HEK293 (cell line): ENCODE results near the gene PIK3R5.

ENCODE experiments used
- CTCF ChIA-PET: fragments of 350-600 bp; formaldehyde crosslinking; extraction: SDS; loops from one replicate; lab custom pipeline; 2021; ENCODE audit warnings: antibody characterized with exemption; lab: Yijun Ruan, JAX
- POLR2A ChIA-PET: fragments of 300-600 bp; formaldehyde crosslinking; extraction: SDS; loops from one replicate; lab custom pipeline; 2020; ENCODE audit warnings: antibody characterized with exemption, inconsistent platforms; lab: Yijun Ruan, JAX
- H3K27ac ChIP-seq: fragments of 200-500 bp; sonication (Bioruptor generic); 2 replicates; pipeline ENCODE4 v1.5.1; 2014; ENCODE audit warnings: low read depth, low read length, control low read depth, inconsistent platforms; ENCODE audit errors: extremely low read depth
- H3K36me3 ChIP-seq, 2 experiments: fragments of 200-500 bp in 1 of 2; sonication (Bioruptor generic) in 1 of 2; 1 replicate in 1 of 2; 2 replicates in 1 of 2; pipeline ENCODE4 v1.5.1; 2014 to 2017; ENCODE audit warnings: inconsistent platforms in 2 of 2, low read length in 2 of 2; ENCODE audit not compliant: control insufficient read depth in 2 of 2, insufficient read depth in 1 of 2
- H3K4me1 ChIP-seq: fragments of 200-500 bp; sonication (Bioruptor generic); 2 replicates; pipeline ENCODE4 v1.5.1; 2014; ENCODE audit warnings: mild to moderate bottlenecking, low read length, inconsistent platforms; ENCODE audit not compliant: control insufficient read depth, insufficient read depth
- H3K4me3 ChIP-seq: 2 replicates; pipeline ENCODE4 v1.5.1; 2011; ENCODE audit warnings: low read depth, mild to moderate bottlenecking, control low read depth, low read length, moderate library complexity
- H3K9me3 ChIP-seq: fragments of 200-500 bp; sonication (Bioruptor generic); 2 replicates; pipeline ENCODE4 v1.5.1; 2014; ENCODE audit warnings: low read depth, low read length, inconsistent platforms; ENCODE audit not compliant: control insufficient read depth, insufficient read depth
- HOXA7 ChIP-seq: sonication (generic); formaldehyde crosslinking; IDR thresholded peaks from 2 replicates; pipeline ENCODE4 v1.8.1; 2022; ENCODE audit warnings: missing genetic modification reagents, borderline replicate concordance
- OVOL3 ChIP-seq: fragments of 450-650 bp; formaldehyde crosslinking; IDR thresholded peaks from 2 replicates; pipeline ENCODE4 v1.5.1; 2016; ENCODE audit warnings: missing biosample characterization, missing genetic modification characterization
- PBX3 ChIP-seq: sonication (generic); formaldehyde crosslinking; IDR thresholded peaks from 2 replicates; pipeline ENCODE4 v1.8.1; 2022; ENCODE audit warnings: mild to moderate bottlenecking, moderate library complexity, missing genetic modification reagents
- SP2 ChIP-seq: fragments of 450-650 bp; formaldehyde crosslinking; IDR thresholded peaks from 2 replicates; pipeline ENCODE4 v1.5.1; 2016; ENCODE audit warnings: missing biosample characterization, missing genetic modification characterization
- ZBTB26 ChIP-seq: fragments of 450-650 bp; formaldehyde crosslinking; optimal IDR thresholded peaks from 2 replicates; pipeline ENCODE3; 2016; ENCODE audit warnings: missing biosample characterization, mild to moderate bottlenecking, missing genetic modification characterization
- ZEB2 ChIP-seq: fragments of 450-650 bp; formaldehyde crosslinking; IDR thresholded peaks from 2 replicates; pipeline ENCODE4 v1.5.1; 2016; ENCODE audit warnings: missing biosample characterization, missing genetic modification characterization
- ZFP3 ChIP-seq: fragments of 450-650 bp; formaldehyde crosslinking; IDR thresholded peaks from 2 replicates; pipeline ENCODE4 v1.5.1; 2016; ENCODE audit warnings: low read depth, missing biosample characterization, missing genetic modification characterization
- ZIC2 ChIP-seq: fragments of 450-650 bp; formaldehyde crosslinking; IDR thresholded peaks from 2 replicates; pipeline ENCODE4 v1.5.1; 2016; ENCODE audit warnings: missing biosample characterization, missing genetic modification characterization
- ZNF112 ChIP-seq: fragments of 450-650 bp; formaldehyde crosslinking; IDR thresholded peaks from 2 replicates; pipeline ENCODE4 v1.5.0; 2017; ENCODE audit warnings: missing biosample characterization, missing genetic modification characterization
- ZNF146 ChIP-seq: fragments of 450-650 bp; formaldehyde crosslinking; IDR thresholded peaks from 2 replicates; pipeline ENCODE4 v1.5.1; 2016; ENCODE audit warnings: missing biosample characterization, missing genetic modification characterization
- ZNF23 ChIP-seq: fragments of 450-650 bp; formaldehyde crosslinking; IDR thresholded peaks from 2 replicates; pipeline ENCODE4 v1.5.1; 2016; ENCODE audit warnings: missing biosample characterization, missing genetic modification characterization, borderline replicate concordance
- ZNF239 ChIP-seq: fragments of 450-650 bp; formaldehyde crosslinking; IDR thresholded peaks from 2 replicates; pipeline ENCODE4 v1.5.1; 2016; ENCODE audit warnings: missing biosample characterization, missing genetic modification characterization
- ZNF311 ChIP-seq: fragments of 450-650 bp; formaldehyde crosslinking; IDR thresholded peaks from 2 replicates; pipeline ENCODE4 v1.5.1; 2017; ENCODE audit warnings: missing biosample characterization, missing genetic modification characterization, borderline replicate concordance
- ZNF335 ChIP-seq: fragments of 450-650 bp; formaldehyde crosslinking; conservative IDR thresholded peaks from 2 replicates; pipeline ENCODE4 v1.5.1; 2016; ENCODE audit warnings: missing biosample characterization, missing genetic modification characterization
- ZNF423 ChIP-seq: fragments of 450-650 bp; formaldehyde crosslinking; IDR thresholded peaks from 2 replicates; pipeline ENCODE4 v1.5.1; 2016; ENCODE audit warnings: missing biosample characterization, missing genetic modification characterization
- ZNF585B ChIP-seq: fragments of 450-650 bp; formaldehyde crosslinking; IDR thresholded peaks from 2 replicates; pipeline ENCODE4 v1.5.1; 2016; ENCODE audit warnings: missing biosample characterization, missing genetic modification characterization
- ZNF596 ChIP-seq: fragments of 450-650 bp; IDR thresholded peaks from 2 replicates; pipeline ENCODE4 v1.5.0; 2018; ENCODE audit warnings: missing biosample characterization, mild to moderate bottlenecking, missing genetic modification characterization, moderate library complexity
- ZNF626 ChIP-seq: fragments of 450-650 bp; sonication (Bioruptor Pico); formaldehyde crosslinking; IDR thresholded peaks from 2 replicates; pipeline ENCODE4 v1.5.1; 2018; ENCODE audit warnings: missing biosample characterization, missing genetic modification characterization, inconsistent platforms
- ZNF660 ChIP-seq: fragments of 450-650 bp; IDR thresholded peaks from 2 replicates; pipeline ENCODE4 v1.5.1; 2018; ENCODE audit warnings: missing biosample characterization, mild to moderate bottlenecking, missing genetic modification characterization
- ZNF830 ChIP-seq: fragments of 450-650 bp; IDR thresholded peaks from 2 replicates; pipeline ENCODE4 v1.5.0; 2018; ENCODE audit warnings: missing biosample characterization, missing genetic modification characterization, low read depth, mild to moderate bottlenecking, moderate library complexity
- ZSCAN23 ChIP-seq: fragments of 450-650 bp; formaldehyde crosslinking; IDR thresholded peaks from 2 replicates; pipeline ENCODE4 v1.5.1; 2016; ENCODE audit warnings: missing biosample characterization, missing genetic modification characterization
- TF ChIP-seq, protein P1 (sequence below): fragments of 450-650 bp; formaldehyde crosslinking; IDR thresholded peaks from 2 replicates; pipeline ENCODE4 v1.5.1; 2016; ENCODE audit warnings: missing biosample characterization, missing genetic modification characterization, low read depth
- TF ChIP-seq, protein P2 (sequence below): fragments of 450-650 bp; formaldehyde crosslinking; IDR thresholded peaks from 2 replicates; pipeline ENCODE4 v1.5.1; 2016; ENCODE audit warnings: missing biosample characterization, missing genetic modification characterization

Gene PIK3R5

DNA sequence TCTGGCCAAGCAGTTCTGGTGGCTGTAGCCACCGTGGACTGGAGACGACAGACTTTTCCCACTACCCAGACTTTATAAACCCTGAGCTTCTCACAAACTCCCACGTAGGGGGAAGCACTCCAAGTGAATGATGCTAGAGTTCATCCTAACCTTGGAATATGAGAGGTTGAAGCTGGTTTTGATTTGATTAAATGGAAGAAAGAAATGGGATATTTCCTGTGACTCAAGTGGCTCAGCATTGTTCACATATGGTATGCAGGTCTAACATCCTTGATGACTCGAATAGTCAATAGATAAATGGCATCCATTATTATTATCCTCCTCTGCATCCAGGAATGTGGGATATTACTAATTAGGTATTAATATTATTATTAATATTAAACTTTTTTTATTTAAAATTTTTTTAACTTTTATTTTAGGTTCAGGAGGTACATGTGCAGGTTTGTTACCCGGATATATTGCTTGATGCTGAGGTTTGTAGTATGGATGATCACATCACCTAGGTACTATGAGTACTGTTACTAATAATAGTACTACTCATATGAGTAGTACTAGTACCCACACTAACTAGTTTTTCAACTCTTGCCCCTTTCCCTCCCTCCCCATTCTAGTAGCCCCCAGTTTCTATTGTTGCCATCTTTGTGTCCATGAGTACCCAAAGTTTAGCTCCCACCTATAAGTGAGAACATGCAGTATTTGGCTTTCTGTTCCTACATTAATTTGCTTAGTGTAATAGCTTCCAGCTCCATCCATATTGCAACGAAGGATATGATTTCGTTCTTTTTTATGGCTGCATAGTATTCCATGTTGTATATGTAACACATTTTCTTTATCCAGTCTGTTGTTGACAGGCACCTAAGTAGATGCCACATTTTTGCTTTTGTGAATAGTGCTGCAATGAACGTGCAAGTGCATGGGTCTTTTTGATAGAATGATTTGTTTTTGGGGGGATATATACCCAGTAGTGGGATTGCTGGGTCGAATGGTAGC, 121.0 kb downstream of the PIK3R5 start:
- ChIA-PET POLR2A (no interaction called here), CTCF (interaction anchor here (0.6 to 2.9 kb wide), 5 partner anchors 11 to 723 kb away, joined by 3 to 23 read pairs (median 3); no protein-coding TSS in a partner anchor)
- Histone ChIP-seq H3K4me3 (no peak overlapping the region), H3K9me3 (no peaks in the 10 kb centered on the region), H3K4me1 (no peaks in the 10 kb centered on the region)
- TF ChIP-seq ZNF423 (tag by site-specific recombination) (no peak), ZNF596 (tag by site-specific recombination) (no peak), ZNF626 (tag by site-specific recombination) (no peak), ZNF585B (tag by site-specific recombination) (no peak), ZNF146 (tag by site-specific recombination) (peak; percentile 79)
- TF ChIP-seq, all 188 proteins: peak for 1
- no peaks in the 10 kb centered on the region for H3K36me3 ChIP-seq
- no peak overlapping the region for H3K27ac ChIP-seq

- Histone ChIP-seq H3K27ac (no peak overlapping the region), H3K4me3 (no peak overlapping the region), H3K9me3 (no peaks in the 10 kb centered on the region), H3K36me3 (no peaks in the 10 kb centered on the region), H3K4me1 (no peaks in the 10 kb centered on the region)
- POLR2A ChIA-PET, result no interaction called here
- no peak for TF ChIP-seq SP2 (tag by site-specific recombination)
- TF ChIP-seq ZNF112, result no peak
- no peak for TF ChIP-seq ZFP3
- no peak for TF ChIP-seq ZNF239 (tag by site-specific recombination)
- TF ChIP-seq PBX3 (CRISPR knock-in tag), result no peak
- no peak for TF ChIP-seq ZNF660 (tag by site-specific recombination)
- TF ChIP-seq ZNF830, result no peak
- no peak for TF ChIP-seq ZBTB26 (tag by site-specific recombination)
- TF ChIP-seq ZEB2, result no peak
- no peak for TF ChIP-seq ZNF335
- no peak for TF ChIP-seq HOXA7
- TF ChIP-seq, protein P1, sequence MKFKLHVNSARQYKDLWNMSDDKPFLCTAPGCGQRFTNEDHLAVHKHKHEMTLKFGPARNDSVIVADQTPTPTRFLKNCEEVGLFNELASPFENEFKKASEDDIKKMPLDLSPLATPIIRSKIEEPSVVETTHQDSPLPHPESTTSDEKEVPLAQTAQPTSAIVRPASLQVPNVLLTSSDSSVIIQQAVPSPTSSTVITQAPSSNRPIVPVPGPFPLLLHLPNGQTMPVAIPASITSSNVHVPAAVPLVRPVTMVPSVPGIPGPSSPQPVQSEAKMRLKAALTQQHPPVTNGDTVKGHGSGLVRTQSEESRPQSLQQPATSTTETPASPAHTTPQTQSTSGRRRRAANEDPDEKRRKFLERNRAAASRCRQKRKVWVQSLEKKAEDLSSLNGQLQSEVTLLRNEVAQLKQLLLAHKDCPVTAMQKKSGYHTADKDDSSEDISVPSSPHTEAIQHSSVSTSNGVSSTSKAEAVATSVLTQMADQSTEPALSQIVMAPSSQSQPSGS (tag by site-specific recombination), result no peak
- CTCF ChIA-PET, result interaction anchor here (0.5 to 2.9 kb wide), 7 partner anchors 10 to 1916 kb away, joined by 3 to 23 read pairs (median 3); no protein-coding TSS in a partner anchor
These were observed 122.2 kb downstream of the PIK3R5 start for GRCh38 chr17:8843344-8843743.

DNA sequence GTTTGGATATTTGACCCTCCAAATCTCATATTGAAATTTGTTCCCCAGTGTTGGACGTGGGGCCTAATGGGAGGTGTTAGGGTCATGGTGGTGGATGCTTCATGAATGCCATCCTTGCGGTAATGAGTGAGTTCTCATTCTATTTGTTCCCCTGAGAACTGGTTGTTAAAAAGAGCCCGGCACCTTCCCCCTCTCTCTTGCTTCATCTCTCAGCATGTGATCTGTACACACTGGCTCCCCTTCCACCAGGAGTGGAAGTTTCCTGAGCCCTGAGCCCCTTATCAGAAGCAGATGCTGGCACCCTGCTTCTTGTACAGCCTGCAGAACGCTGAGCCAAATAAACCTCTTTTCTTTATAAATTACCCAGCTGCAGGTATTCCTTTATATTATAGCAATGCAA, 123.7 kb downstream of the PIK3R5 start:
- Histone ChIP-seq H3K36me3 (no peaks in the 10 kb centered on the region), H3K9me3 (no peaks in the 10 kb centered on the region), H3K27ac (no peak overlapping the region), H3K4me1 (no peaks in the 10 kb centered on the region), H3K4me3 (no peak overlapping the region)
- CTCF ChIA-PET, result interaction anchor here (1.0 to 2.9 kb wide), 2 partner anchors 9 to 57 kb away, joined by 3 to 23 read pairs; no protein-coding TSS in a partner anchor
- POLR2A ChIA-PET, result no interaction called here
- TF ChIP-seq, protein P2, sequence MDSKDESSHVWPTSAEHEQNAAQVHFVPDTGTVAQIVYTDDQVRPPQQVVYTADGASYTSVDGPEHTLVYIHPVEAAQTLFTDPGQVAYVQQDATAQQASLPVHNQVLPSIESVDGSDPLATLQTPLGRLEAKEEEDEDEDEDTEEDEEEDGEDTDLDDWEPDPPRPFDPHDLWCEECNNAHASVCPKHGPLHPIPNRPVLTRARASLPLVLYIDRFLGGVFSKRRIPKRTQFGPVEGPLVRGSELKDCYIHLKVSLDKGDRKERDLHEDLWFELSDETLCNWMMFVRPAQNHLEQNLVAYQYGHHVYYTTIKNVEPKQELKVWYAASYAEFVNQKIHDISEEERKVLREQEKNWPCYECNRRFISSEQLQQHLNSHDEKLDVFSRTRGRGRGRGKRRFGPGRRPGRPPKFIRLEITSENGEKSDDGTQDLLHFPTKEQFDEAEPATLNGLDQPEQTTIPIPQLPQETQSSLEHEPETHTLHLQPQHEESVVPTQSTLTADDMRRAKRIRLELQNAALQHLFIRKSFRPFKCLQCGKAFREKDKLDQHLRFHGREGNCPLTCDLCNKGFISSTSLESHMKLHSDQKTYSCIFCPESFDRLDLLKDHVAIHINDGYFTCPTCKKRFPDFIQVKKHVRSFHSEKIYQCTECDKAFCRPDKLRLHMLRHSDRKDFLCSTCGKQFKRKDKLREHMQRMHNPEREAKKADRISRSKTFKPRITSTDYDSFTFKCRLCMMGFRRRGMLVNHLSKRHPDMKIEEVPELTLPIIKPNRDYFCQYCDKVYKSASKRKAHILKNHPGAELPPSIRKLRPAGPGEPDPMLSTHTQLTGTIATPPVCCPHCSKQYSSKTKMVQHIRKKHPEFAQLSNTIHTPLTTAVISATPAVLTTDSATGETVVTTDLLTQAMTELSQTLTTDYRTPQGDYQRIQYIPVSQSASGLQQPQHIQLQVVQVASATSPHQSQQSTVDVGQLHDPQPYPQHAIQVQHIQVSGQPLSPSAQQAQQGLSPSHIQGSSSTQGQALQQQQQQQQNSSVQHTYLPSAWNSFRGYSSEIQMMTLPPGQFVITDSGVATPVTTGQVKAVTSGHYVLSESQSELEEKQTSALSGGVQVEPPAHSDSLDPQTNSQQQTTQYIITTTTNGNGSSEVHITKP (tag by site-specific recombination), result no peak
- TF ChIP-seq PBX3 (CRISPR knock-in tag), result no peak
- no peak for TF ChIP-seq ZNF311 (tag by site-specific recombination)
- TF ChIP-seq ZSCAN23 (tag by site-specific recombination), result no peak
- no peak for TF ChIP-seq ZNF23 (tag by site-specific recombination)
- no peak for TF ChIP-seq OVOL3
- TF ChIP-seq ZIC2 (tag by site-specific recombination), result no peak
